HCT116 (cell line): ENCODE results near the gene CEP72. TPM values are rescaled to one million over a fixed set of nuclear protein-coding genes. Genes with fewer than 3 reads are reported as not detected.
"Not testable (repeated sequence)": the region's sequence is repeated elsewhere in the genome, so short reads cannot be mapped to it uniquely, and the experiment has no call there.

Experiments used
- ATAC-seq: fragments of 200-7000 bp; cut with Tn5 transposase; 2 replicates; pipeline ENCODE4 v1.9.1; 2020; ENCODE audit warnings: mild to moderate bottlenecking, moderate library complexity
- BruUV-seq: library from RNA; stranded (reverse); fragments of 400-500 nt; replicated peaks from 2 replicates; lab custom pipeline; 2021; lab: Mats Ljungman, UMichigan
- CTCF ChIA-PET: fragments of 300-600 bp; sonication (Branson Sonifier 250); formaldehyde crosslinking; loops from one replicate; lab custom pipeline; 2021; ENCODE audit warnings: antibody characterized with exemption; lab: Charles Lee
- POLR2A ChIA-PET: fragments of 300-600, 350-600 bp; sonication (Branson Sonifier 250); formaldehyde crosslinking; loops from one replicate; lab custom pipeline; 2021; ENCODE audit warnings: antibody characterized with exemption; lab: Charles Lee
- RAD21 ChIA-PET, 2 experiments: fragments of 300-600 bp; sonication (Branson Sonifier 250); formaldehyde crosslinking; loops; one replicate each; lab custom pipeline; 2023; ENCODE audit warnings: low total read pairs in 2 of 2; ENCODE audit not compliant: uncharacterized antibody in 2 of 2, unreplicated experiment in 2 of 2, low non-redundant PET in 1 of 2; lab: Charles Lee
- DNase-seq: peaks from one replicate; pipeline ENCODE4 v3.0.0-alpha.2; 2010; ENCODE audit warnings: low read depth, low spot score
- H2AFZ ChIP-seq: fragments of 200-600 bp; shearing (Covaris generic), sonication (generic); 2 replicates; pipeline ENCODE4 v1.6.1; 2017; ENCODE audit warnings: low read depth, mixed run types, mixed read lengths, antibody characterized with exemption, low read length; ENCODE audit not compliant: poor library complexity, severe bottlenecking
- H3K27ac ChIP-seq: 2 replicates; pipeline ENCODE4 v1.5.1; 2012; ENCODE audit warnings: low read depth, low read length
- H3K27me3 ChIP-seq: fragments of 200-600 bp; sonication (generic); 2 replicates; pipeline ENCODE4 v1.6.1; 2016; ENCODE audit warnings: mixed run types, low read length, mixed read lengths; ENCODE audit not compliant: insufficient read depth
- H3K36me3 ChIP-seq, 2 experiments: fragments of 200-500 bp in 1 of 2; fragments of 200-600 bp in 1 of 2; sonication (Bioruptor generic) in 1 of 2; sonication (generic) in 1 of 2; 2 replicates each; pipeline versions ENCODE4 v1.5.1 to v1.6.1; 2014 to 2016; ENCODE audit warnings: low read length in 2 of 2, inconsistent platforms in 1 of 2, mixed read lengths in 1 of 2, mixed run types in 1 of 2; ENCODE audit not compliant: insufficient read depth in 2 of 2, control insufficient read depth in 1 of 2
- H3K4me1 ChIP-seq, 2 experiments: fragments of 200-600 bp in 1 of 2; sonication (generic) in 1 of 2; 2 replicates each; pipeline versions ENCODE4 v1.5.1 to v1.6.1; 2012 to 2017; ENCODE audit warnings: low read length in 2 of 2, inconsistent platforms in 1 of 2, mild to moderate bottlenecking in 1 of 2, mixed read lengths in 1 of 2, mixed run types in 1 of 2, moderate library complexity in 1 of 2; ENCODE audit not compliant: insufficient read depth in 2 of 2, control insufficient read depth in 1 of 2
- H3K4me2 ChIP-seq: fragments of 200-600 bp; sonication (generic); 2 replicates; pipeline ENCODE4 v1.6.1; 2017; ENCODE audit warnings: mixed run types, low read length, mixed read lengths
- H3K4me3 ChIP-seq, 2 experiments: fragments of 200-600 bp in 1 of 2; sonication (generic) in 1 of 2; replicated peaks in 1 of 2; 2 replicates each; pipeline ENCODE4 v1.5.1; 2011 to 2016; ENCODE audit warnings: low read length in 2 of 2, control low read depth in 1 of 2, low read depth in 1 of 2, mild to moderate bottlenecking in 1 of 2, mixed read lengths in 1 of 2, mixed run types in 1 of 2
- H3K79me2 ChIP-seq: fragments of 200-600 bp; sonication (generic); 2 replicates; pipeline ENCODE4 v1.6.1; 2017; ENCODE audit warnings: mild to moderate bottlenecking, mixed run types, low read length, moderate library complexity, mixed read lengths; ENCODE audit not compliant: insufficient read depth
- H3K9ac ChIP-seq: fragments of 200-600 bp; sonication (generic); 2 replicates; pipeline ENCODE4 v1.6.1; 2016; ENCODE audit warnings: low read length, mixed read lengths
- H3K9me2 ChIP-seq: fragments of 200-600 bp; sonication (generic), shearing (Covaris generic); 2 replicates; pipeline ENCODE4 v1.6.1; 2017; ENCODE audit warnings: mixed run types, mild to moderate bottlenecking, moderate library complexity; ENCODE audit not compliant: insufficient read depth
- H3K9me3 ChIP-seq, 2 experiments: fragments of 200-500 bp in 1 of 2; fragments of 200-600 bp in 1 of 2; sonication (Bioruptor generic) in 1 of 2; sonication (generic) in 1 of 2; 2 replicates each; pipeline ENCODE4 v1.6.1; 2014 to 2017; ENCODE audit warnings: low read length in 2 of 2, mixed read lengths in 2 of 2, inconsistent platforms in 1 of 2, low read depth in 1 of 2, mild to moderate bottlenecking in 1 of 2, mixed run types in 1 of 2, moderate library complexity in 1 of 2; ENCODE audit not compliant: control insufficient read depth in 1 of 2, insufficient read depth in 1 of 2
- H4K20me1 ChIP-seq: fragments of 200-600 bp; sonication (generic), shearing (Covaris generic); 2 replicates; pipeline ENCODE4 v1.6.1; 2017; ENCODE audit warnings: mixed run types, mild to moderate bottlenecking, moderate library complexity; ENCODE audit not compliant: insufficient read depth
- POLR2AphosphoS5 ChIP-seq: IDR thresholded peaks from 2 replicates; pipeline ENCODE4 v1.6.1; 2011; ENCODE audit warnings: mild to moderate bottlenecking, low read depth, low read length, moderate library complexity
- ZFX ChIP-seq: fragments of 450-650 bp; IDR thresholded peaks from 2 replicates; pipeline ENCODE4 v1.6.1; 2017
- intact Hi-C: fragments of 100-400 bp; cut with micrococcal nuclease; formaldehyde crosslinking; loops from 2 replicates; pipeline ENCODE4 v1.10.0; 2022
- total RNA-seq: library from RNA; stranded (reverse); gene quantifications from one replicate; pipeline ENCODE4 v1.2.1, GENCODE V29; 2021; ENCODE audit not compliant: unreplicated experiment

CEP72 gene
- total RNA-seq, 1 experiment from 2014 or later: 25.6 TPM

DNA sequence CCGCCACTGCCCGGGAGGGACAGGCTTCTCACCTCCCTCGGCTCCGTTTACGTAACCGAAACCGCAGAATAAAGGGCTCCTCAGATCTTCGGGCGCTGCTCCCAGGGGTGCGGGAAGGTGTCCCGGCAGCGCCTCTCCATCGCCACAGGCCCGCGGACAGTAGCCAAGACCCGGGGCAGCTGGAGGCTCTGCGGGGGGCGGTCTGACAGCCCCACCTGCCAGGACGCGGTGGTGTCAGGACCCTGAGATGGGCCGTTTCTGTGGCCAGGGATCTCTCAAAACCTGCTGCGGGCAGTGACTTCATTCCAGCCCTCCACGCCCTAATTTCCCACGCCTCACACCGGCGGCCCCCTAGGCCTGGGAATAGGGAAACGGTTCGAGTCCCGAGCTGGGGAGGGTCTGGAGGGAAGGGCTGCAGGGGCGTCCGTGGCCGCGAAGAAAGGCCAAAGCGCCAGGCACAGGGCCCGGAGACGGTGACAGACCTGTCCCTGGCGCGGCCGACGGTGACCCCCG lies 80.4 kb downstream of the CEP72 start:
- H3K9ac ChIP-seq: peak overlapping the region; percentile 36; the same call in 1 of the 2 replicates
- H3K79me2 ChIP-seq, DNase-seq, H4K20me1 ChIP-seq, H3K36me3 ChIP-seq, intact Hi-C loops, H3K4me1 ChIP-seq, POLR2A ChIA-PET, H3K27ac ChIP-seq, H3K27me3 ChIP-seq, CTCF ChIA-PET, BruUV-seq, RAD21 ChIA-PET, H3K9me3 ChIP-seq, H2AFZ ChIP-seq, H3K9me2 ChIP-seq: not testable (repeated sequence)
- peak; percentile 31 for ATAC-seq
- peak overlapping the region; percentile 82 for H3K4me2 ChIP-seq
- H3K4me3 ChIP-seq: peak overlapping the region; percentile 51 to 58

DNA sequence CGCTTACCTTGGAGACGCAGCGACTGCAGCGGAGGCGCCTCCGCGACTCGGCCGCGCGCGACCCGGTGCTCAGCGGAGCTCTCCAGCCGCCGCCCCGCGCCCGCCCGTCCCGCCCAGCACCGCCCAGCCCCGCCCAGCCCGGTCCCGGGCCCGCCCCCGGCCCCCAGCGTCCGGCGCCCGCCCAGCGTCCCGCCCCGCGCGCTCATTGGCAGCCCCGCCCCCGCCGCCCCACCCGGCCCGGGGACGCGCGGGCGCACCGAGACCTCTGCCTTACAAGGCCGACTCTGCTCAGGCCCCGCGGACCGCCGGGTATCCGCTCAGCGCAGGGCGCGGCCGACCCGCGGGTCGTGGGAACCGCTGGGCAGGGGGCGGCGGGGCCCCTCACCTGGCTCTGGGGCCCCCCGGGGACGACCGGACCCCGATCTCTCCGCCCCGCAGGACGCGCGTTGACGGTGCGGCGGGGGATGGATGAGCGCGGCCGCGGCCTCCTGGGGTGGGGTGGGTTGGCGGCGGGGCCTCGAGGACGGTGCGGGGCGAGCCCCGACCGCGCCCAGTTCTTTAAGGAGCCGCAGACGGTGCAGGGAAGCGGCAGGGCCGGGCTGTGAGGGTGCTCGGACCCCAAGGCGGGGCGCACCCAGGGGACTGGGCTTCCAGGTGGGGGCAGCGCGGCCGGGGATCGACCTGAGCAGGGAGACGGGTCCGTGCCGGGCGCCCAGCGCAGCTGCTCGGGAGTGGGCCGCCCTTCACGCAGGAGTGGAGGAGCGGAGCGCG lies 81.3 kb downstream of the CEP72 start, which contains the start of gene TPPP:
Gene TPPP (minus strand): TSS at position 82 of the 771 bp plus-strand sequence. CDS start 15,292 bp downstream, outside the sequence.
- peak; percentile 89 for ATAC-seq
- H3K9me2 ChIP-seq, H3K79me2 ChIP-seq, RAD21 ChIA-PET, CTCF ChIA-PET, BruUV-seq, DNase-seq, H3K27me3 ChIP-seq, H4K20me1 ChIP-seq, H2AFZ ChIP-seq, H3K36me3 ChIP-seq, intact Hi-C loops, H3K9me3 ChIP-seq, POLR2A ChIA-PET, H3K4me1 ChIP-seq: not testable (repeated sequence)
- Histone ChIP-seq H3K4me3 (peak within 1 kb of the TSS; percentile 51 to 59), H3K4me2 (peak within 1 kb of the TSS; percentile 82), H3K9ac (peak within 1 kb of the TSS; percentile 47; the same call in 1 of the 2 replicates), H3K27ac (peak within 1 kb of the TSS; percentile 42; the same call in 1 of the 2 replicates)
- TF ChIP-seq ZFX: peak; percentile 52; the same call in 1 of the 2 replicates
- peak; percentile 69 for TF ChIP-seq POLR2AphosphoS5

DNA sequence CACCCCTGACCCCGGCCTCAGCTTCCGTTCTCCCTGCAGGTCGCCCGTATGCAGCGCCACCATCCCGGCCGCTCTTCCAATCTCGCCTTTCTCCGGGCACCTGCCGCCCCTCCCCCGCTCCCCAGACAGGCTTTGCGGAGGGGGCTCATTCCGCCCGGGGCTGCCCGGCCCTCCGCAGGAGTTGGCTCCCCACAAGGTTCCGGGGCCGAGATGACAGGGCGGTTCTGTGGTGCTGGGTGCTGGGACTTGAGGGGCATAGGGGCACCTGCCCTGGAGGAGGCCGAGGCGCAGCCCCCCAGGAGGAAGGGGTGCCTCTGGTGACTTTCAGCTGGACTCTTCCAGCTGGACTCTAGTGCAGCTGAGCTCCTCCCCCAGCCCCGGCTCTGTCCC lies 81.9 kb downstream of the CEP72 start:
- H3K27me3 ChIP-seq, BruUV-seq, POLR2A ChIA-PET, H3K9me2 ChIP-seq, H2AFZ ChIP-seq, H3K9me3 ChIP-seq, H3K4me1 ChIP-seq, ATAC-seq, RAD21 ChIA-PET, H3K79me2 ChIP-seq, H3K9ac ChIP-seq, H3K27ac ChIP-seq, CTCF ChIA-PET, H4K20me1 ChIP-seq, H3K36me3 ChIP-seq, DNase-seq, intact Hi-C loops: not testable (repeated sequence)
- Histone ChIP-seq H3K4me2 (peak overlapping the region; percentile 36), H3K4me3 (peak overlapping the region; percentile 28 to 30)

DNA sequence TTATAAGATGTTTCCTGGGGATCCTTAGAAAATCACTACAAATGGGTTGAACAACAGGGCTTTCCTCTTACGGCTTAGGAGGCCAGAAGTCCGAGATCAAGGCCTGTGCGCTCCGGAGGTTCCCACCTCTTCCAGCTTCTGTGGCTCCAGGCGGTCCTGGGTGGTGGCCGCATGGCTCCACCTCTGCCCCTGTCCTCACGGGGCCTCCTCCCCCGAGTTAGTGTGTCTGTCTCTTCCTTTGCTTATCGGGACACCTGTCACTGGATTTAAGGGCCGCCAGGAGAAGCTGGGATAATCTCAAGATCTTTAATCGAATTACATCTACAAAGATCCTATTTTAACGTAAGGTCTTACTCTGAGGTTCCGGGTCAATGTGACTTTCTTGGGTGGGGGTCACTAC lies 83.3 kb downstream of the CEP72 start:
- intact Hi-C loops, H3K9me2 ChIP-seq, ATAC-seq, H3K36me3 ChIP-seq, RAD21 ChIA-PET, H3K27ac ChIP-seq, CTCF ChIA-PET, H3K4me2 ChIP-seq, H4K20me1 ChIP-seq, H3K9me3 ChIP-seq, DNase-seq, H3K9ac ChIP-seq, H3K4me3 ChIP-seq, H2AFZ ChIP-seq, H3K27me3 ChIP-seq, H3K4me1 ChIP-seq, H3K79me2 ChIP-seq, POLR2A ChIA-PET: not testable (repeated sequence)
- TSS peak; percentile 79 for BruUV-seq
